ENCODE measurements around the gene GABRB2.

The GABRB2 gene

DNA sequence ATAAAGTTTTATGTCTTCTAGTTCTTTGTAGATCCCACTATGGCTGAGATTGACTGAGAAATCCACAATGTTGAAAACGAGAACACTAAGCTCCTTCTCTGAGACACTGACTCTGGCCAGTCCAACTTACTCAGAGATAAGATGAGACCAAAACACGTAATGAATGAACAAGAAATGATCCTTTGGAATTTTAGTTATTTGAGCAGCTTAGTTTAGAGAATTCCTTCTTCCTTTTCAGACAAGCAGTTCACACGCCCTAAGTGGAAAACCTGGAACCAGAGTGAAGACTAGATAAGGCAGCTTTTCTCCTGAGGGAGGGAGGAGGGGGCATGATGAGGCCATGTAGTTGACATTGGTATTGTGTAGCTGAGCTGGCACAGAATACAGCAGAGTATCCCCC lies 139.6 kb downstream of the GABRB2 start:
- TF ChIP-seq, protein P1, sequence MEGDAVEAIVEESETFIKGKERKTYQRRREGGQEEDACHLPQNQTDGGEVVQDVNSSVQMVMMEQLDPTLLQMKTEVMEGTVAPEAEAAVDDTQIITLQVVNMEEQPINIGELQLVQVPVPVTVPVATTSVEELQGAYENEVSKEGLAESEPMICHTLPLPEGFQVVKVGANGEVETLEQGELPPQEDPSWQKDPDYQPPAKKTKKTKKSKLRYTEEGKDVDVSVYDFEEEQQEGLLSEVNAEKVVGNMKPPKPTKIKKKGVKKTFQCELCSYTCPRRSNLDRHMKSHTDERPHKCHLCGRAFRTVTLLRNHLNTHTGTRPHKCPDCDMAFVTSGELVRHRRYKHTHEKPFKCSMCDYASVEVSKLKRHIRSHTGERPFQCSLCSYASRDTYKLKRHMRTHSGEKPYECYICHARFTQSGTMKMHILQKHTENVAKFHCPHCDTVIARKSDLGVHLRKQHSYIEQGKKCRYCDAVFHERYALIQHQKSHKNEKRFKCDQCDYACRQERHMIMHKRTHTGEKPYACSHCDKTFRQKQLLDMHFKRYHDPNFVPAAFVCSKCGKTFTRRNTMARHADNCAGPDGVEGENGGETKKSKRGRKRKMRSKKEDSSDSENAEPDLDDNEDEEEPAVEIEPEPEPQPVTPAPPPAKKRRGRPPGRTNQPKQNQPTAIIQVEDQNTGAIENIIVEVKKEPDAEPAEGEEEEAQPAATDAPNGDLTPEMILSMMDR (IDR thresholded peaks at IDR 0.05; ENCODE audit: insufficient read depth, low read length, poor library complexity, severe bottlenecking) = no peak
- no peak for TF ChIP-seq EZH2phosphoT487 (conservative IDR thresholded peaks at IDR 0.05; ENCODE audit: low read length)
- H3K79me2 ChIP-seq (ENCODE audit: insufficient read depth, low read length) = no peaks in the 10 kb centered on the region
- H3K9me2 ChIP-seq (replicated peaks; ENCODE audit: insufficient read depth, low read length) = no peaks in the 10 kb centered on the region
- H3K27me3 ChIP-seq (ENCODE audit: low read length) = no peaks in the 10 kb centered on the region
- no peak overlapping the region for H3K4me2 ChIP-seq (ENCODE audit: low read depth, low read length, poor library complexity, severe bottlenecking)
- H2AFZ ChIP-seq (ENCODE audit: low read depth, low read length, severe bottlenecking) = no peak overlapping the region
- H3K9me3 ChIP-seq (ENCODE audit: insufficient read depth, low read length) = no peaks in the 10 kb centered on the region
- H3K36me3 ChIP-seq (ENCODE audit: low read length) = no peaks in the 10 kb centered on the region
- H3K27ac ChIP-seq (ENCODE audit: low read depth, low read length) = no peak overlapping the region
- no peaks in the 10 kb centered on the region for H3F3A ChIP-seq (ENCODE audit: insufficient read depth)
- H3K9ac ChIP-seq (ENCODE audit: low read length) = no peak overlapping the region
- H3K4me3 ChIP-seq (ENCODE audit: insufficient read depth, low read length, poor library complexity, severe bottlenecking) = no peak overlapping the region
- no peaks in the 10 kb centered on the region for H4K20me1 ChIP-seq (ENCODE audit: low read depth, low read length)

DNA sequence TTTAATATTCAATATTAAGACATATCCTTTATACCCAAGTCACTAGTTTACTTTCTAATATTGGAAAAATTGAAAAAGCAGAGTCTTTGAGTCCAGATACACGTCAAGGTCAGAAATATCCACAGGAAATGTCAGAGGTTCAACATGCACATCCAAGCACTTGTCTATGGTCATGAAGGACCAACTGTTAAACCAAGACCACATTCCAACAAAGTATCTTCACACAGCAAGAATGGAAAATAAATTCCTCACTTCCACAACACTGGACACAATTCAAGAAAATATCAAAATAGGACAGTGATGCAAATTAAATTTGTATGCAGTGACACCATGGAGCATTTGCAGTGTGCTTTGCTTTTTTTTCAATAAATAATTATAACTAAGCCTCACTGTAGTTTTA lies 142.5 kb downstream of the GABRB2 start:
- H3K27me3 ChIP-seq (ENCODE audit: low read length) = no peaks in the 10 kb centered on the region
- no peak overlapping the region for H3K4me2 ChIP-seq (ENCODE audit: low read depth, low read length, poor library complexity, severe bottlenecking)
- TF ChIP-seq, protein P1 (IDR thresholded peaks at IDR 0.05; ENCODE audit: insufficient read depth, low read length, poor library complexity, severe bottlenecking) = no peak
- no peak for TF ChIP-seq EZH2phosphoT487 (conservative IDR thresholded peaks at IDR 0.05; ENCODE audit: low read length)
- H3K9ac ChIP-seq (ENCODE audit: low read length) = no peak overlapping the region
- H3K27ac ChIP-seq (ENCODE audit: low read depth, low read length) = no peak overlapping the region
- H3K4me3 ChIP-seq (ENCODE audit: insufficient read depth, low read length, poor library complexity, severe bottlenecking) = no peak overlapping the region
- H2AFZ ChIP-seq (ENCODE audit: low read depth, low read length, severe bottlenecking) = no peak overlapping the region
- no peaks in the 10 kb centered on the region for H3K9me3 ChIP-seq (ENCODE audit: insufficient read depth, low read length)
- no peaks in the 10 kb centered on the region for H3K36me3 ChIP-seq (ENCODE audit: low read length)
- H3K79me2 ChIP-seq (ENCODE audit: insufficient read depth, low read length) = no peaks in the 10 kb centered on the region
- H3K9me2 ChIP-seq (replicated peaks; ENCODE audit: insufficient read depth, low read length) = no peaks in the 10 kb centered on the region
- H4K20me1 ChIP-seq (ENCODE audit: low read depth, low read length) = no peaks in the 10 kb centered on the region
- no peaks in the 10 kb centered on the region for H3F3A ChIP-seq (ENCODE audit: insufficient read depth)

DNA sequence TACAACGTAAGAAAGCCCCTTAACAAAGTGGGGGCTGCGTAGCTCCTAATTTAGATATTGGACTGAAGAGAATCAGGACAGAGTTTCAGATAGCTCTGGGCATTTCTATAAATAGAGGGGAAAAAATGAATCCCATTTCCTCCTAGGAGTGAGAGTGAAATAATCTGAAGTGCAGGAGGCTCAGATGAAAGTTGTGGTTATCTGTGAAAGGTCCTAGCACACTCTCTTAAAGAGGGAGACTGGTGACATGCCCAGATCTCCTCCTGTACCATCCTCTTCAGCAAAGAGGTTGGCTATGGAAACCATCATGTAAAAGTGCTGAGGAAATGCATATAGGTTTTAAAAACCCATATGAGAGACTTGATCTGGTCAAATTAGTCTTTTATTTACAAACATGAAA lies 143.4 kb downstream of the GABRB2 start:
- no peak for TF ChIP-seq EZH2phosphoT487 (conservative IDR thresholded peaks at IDR 0.05; ENCODE audit: low read length)
- TF ChIP-seq, protein P1 (IDR thresholded peaks at IDR 0.05; ENCODE audit: insufficient read depth, low read length, poor library complexity, severe bottlenecking) = no peak
- no peak overlapping the region for H3K4me3 ChIP-seq (ENCODE audit: insufficient read depth, low read length, poor library complexity, severe bottlenecking)

More for the DNA sequence above, 143.4 kb downstream of the GABRB2 start:
- Histone ChIP-seq H3K79me2 (ENCODE audit: insufficient read depth, low read length) (no peaks in the 10 kb centered on the region), H2AFZ (ENCODE audit: low read depth, low read length, severe bottlenecking) (no peak overlapping the region), H3K9ac (ENCODE audit: low read length) (no peak overlapping the region), H3K27ac (ENCODE audit: low read depth, low read length) (no peak overlapping the region), H3K4me2 (ENCODE audit: low read depth, low read length, poor library complexity, severe bottlenecking) (no peak overlapping the region), H3K9me2 (replicated peaks; ENCODE audit: insufficient read depth, low read length) (no peaks in the 10 kb centered on the region), H3K27me3 (ENCODE audit: low read length) (no peaks in the 10 kb centered on the region), H4K20me1 (ENCODE audit: low read depth, low read length) (no peaks in the 10 kb centered on the region), H3K36me3 (ENCODE audit: low read length) (no peaks in the 10 kb centered on the region), H3K9me3 (ENCODE audit: insufficient read depth, low read length) (no peaks in the 10 kb centered on the region), H3F3A (ENCODE audit: insufficient read depth) (no peaks in the 10 kb centered on the region)

Data from SU-DHL-6 (cell line).